ENCODE measurements around the gene TLR1. TPM values are rescaled to one million over a fixed set of nuclear protein-coding genes. Genes with fewer than 3 reads are reported as not detected.
A peak's percentile ranks its signal among the peaks of the same experiment; 100 is the strongest.
"Not testable (repeated sequence)": the region's sequence is repeated elsewhere in the genome, so short reads cannot be mapped to it uniquely, and the experiment has no call there.

TLR1 gene
- total RNA-seq, 1 donor from 2014 or later: 0.36 TPM

GRCh38 chr4:38769857-38770256 is 34.7 kb downstream of the TLR1 start:
- peaks cover 8% of the 10 kb centered on the region for H3K9me3 Mint-ChIP-seq
- H3K4me3 Mint-ChIP-seq: no peak overlapping the region
- peaks cover 13% of the 10 kb centered on the region for H3K4me1 Mint-ChIP-seq (ENCODE audit: unreplicated experiment)
- TF ChIP-seq CTCF (conservative IDR thresholded peaks at IDR 0.05): no peak
- peaks cover 6% of the 10 kb centered on the region for H3K27me3 Mint-ChIP-seq
- no peaks in the 10 kb centered on the region for H3K36me3 Mint-ChIP-seq
- DNase-seq (ENCODE audit: extremely low spot score, unreplicated experiment): no peak
- peak overlapping the region; percentile 6 for H3K27ac Mint-ChIP-seq

- H3K4me3 Mint-ChIP-seq: no peak overlapping the region
- H3K4me1 Mint-ChIP-seq (ENCODE audit: unreplicated experiment): peaks cover 13% of the 10 kb centered on the region
- DNase-seq (ENCODE audit: extremely low spot score, unreplicated experiment): no peak
- TF ChIP-seq CTCF (conservative IDR thresholded peaks at IDR 0.05): no peak
- peaks cover 6% of the 10 kb centered on the region for H3K27me3 Mint-ChIP-seq
- H3K9me3 Mint-ChIP-seq: peaks cover 5% of the 10 kb centered on the region
- peak overlapping the region; percentile 70 for H3K27ac Mint-ChIP-seq
- no peaks in the 10 kb centered on the region for H3K36me3 Mint-ChIP-seq
Observed at GRCh38 chr4:38769441-38769840, 35.1 kb downstream of the TLR1 start.

GRCh38 chr4:38768968-38769394 is 35.6 kb downstream of the TLR1 start:
- peak overlapping the region; percentile 70 for H3K27ac Mint-ChIP-seq
- H3K27me3 Mint-ChIP-seq: peaks cover 6% of the 10 kb centered on the region
- DNase-seq (ENCODE audit: extremely low spot score, unreplicated experiment): no peak
- TF ChIP-seq CTCF (conservative IDR thresholded peaks at IDR 0.05): no peak
- no peaks in the 10 kb centered on the region for H3K36me3 Mint-ChIP-seq
- peak overlapping the region; percentile 47 for H3K4me3 Mint-ChIP-seq
- H3K4me1 Mint-ChIP-seq (ENCODE audit: unreplicated experiment): peaks cover 13% of the 10 kb centered on the region
- H3K9me3 Mint-ChIP-seq: peaks cover 2% of the 10 kb centered on the region

GRCh38 chr4:38766940-38767339 is 37.7 kb downstream of the TLR1 start:
- H3K9me3 Mint-ChIP-seq; H3K36me3 Mint-ChIP-seq; H3K4me3 Mint-ChIP-seq; H3K27ac Mint-ChIP-seq; H3K27me3 Mint-ChIP-seq; DNase-seq (ENCODE audit: extremely low spot score, unreplicated experiment): not testable (repeated sequence)
- peaks cover 13% of the 10 kb centered on the region for H3K4me1 Mint-ChIP-seq (ENCODE audit: unreplicated experiment)

GRCh38 chr4:38765382-38765781 is 39.2 kb downstream of the TLR1 start:
- Mint-ChIP-seq H3K27me3 (peaks cover 6% of the 10 kb centered on the region), H3K27ac (no peak overlapping the region), H3K4me3 (no peak overlapping the region), H3K9me3 (no peaks in the 10 kb centered on the region), H3K36me3 (no peaks in the 10 kb centered on the region), H3K4me1 (ENCODE audit: unreplicated experiment) (peaks cover 13% of the 10 kb centered on the region)
- DNase-seq (ENCODE audit: extremely low spot score, unreplicated experiment): no peak
- TF ChIP-seq CTCF (conservative IDR thresholded peaks at IDR 0.05): no peak

GRCh38 chr4:38764277-38764676 is 40.3 kb downstream of the TLR1 start:
- H3K36me3 Mint-ChIP-seq: no peaks in the 10 kb centered on the region
- no peak overlapping the region for H3K4me3 Mint-ChIP-seq
- no peaks in the 10 kb centered on the region for H3K9me3 Mint-ChIP-seq
- no peak overlapping the region for H3K27ac Mint-ChIP-seq
- no peak for TF ChIP-seq CTCF (conservative IDR thresholded peaks at IDR 0.05)
- H3K4me1 Mint-ChIP-seq (ENCODE audit: unreplicated experiment): peaks cover 14% of the 10 kb centered on the region
- no peak for DNase-seq (ENCODE audit: extremely low spot score, unreplicated experiment)
- H3K27me3 Mint-ChIP-seq: peaks cover 6% of the 10 kb centered on the region
